Measurements from ENCODE around the gene DBH.

The DBH gene

GRCh38 chr9:133654736-133655657 is 18.8 kb downstream of the DBH start:
- Histone ChIP-seq H3K27me3 (ENCODE audit: insufficient read depth, poor library complexity, severe bottlenecking) (peaks cover 20% of the 10 kb centered on the region), H3K27ac (replicated peaks) (no peak overlapping the region), H3K4me3 (replicated peaks; ENCODE audit: insufficient read depth, low read length) (no peak overlapping the region)
- TF ChIP-seq CTCF (IDR thresholded peaks at IDR 0.05; ENCODE audit: insufficient read depth, low read length) (no peak), GABPA (IDR thresholded peaks at IDR 0.05; ENCODE audit: low read depth) (no peak), REST (IDR thresholded peaks at IDR 0.05; ENCODE audit: insufficient replicate concordance, low read depth) (no peak), POLR2AphosphoS5 (IDR thresholded peaks at IDR 0.05; ENCODE audit: low read depth) (no peak), SPI1 (IDR thresholded peaks at IDR 0.05; ENCODE audit: borderline replicate concordance, low read depth) (no peak)
- DNase-seq (ENCODE audit: low read depth in 1 of 2, low spot score in 1 of 2), result no peak

GRCh38 chr9:133655701-133656100 is 19.5 kb downstream of the DBH start:
- DNase-seq (ENCODE audit: low read depth in 1 of 2, low spot score in 1 of 2), result no peak
- Histone ChIP-seq H3K27ac (replicated peaks) (no peak overlapping the region), H3K4me3 (replicated peaks; ENCODE audit: insufficient read depth, low read length) (no peak overlapping the region), H3K27me3 (ENCODE audit: insufficient read depth, poor library complexity, severe bottlenecking) (peaks cover 23% of the 10 kb centered on the region)
- TF ChIP-seq GABPA (IDR thresholded peaks at IDR 0.05; ENCODE audit: low read depth), result no peak
- TF ChIP-seq POLR2AphosphoS5 (IDR thresholded peaks at IDR 0.05; ENCODE audit: low read depth), result no peak
- no peak for TF ChIP-seq SPI1 (IDR thresholded peaks at IDR 0.05; ENCODE audit: borderline replicate concordance, low read depth)
- no peak for TF ChIP-seq CTCF (IDR thresholded peaks at IDR 0.05; ENCODE audit: insufficient read depth, low read length)
- no peak for TF ChIP-seq REST (IDR thresholded peaks at IDR 0.05; ENCODE audit: insufficient replicate concordance, low read depth)

GRCh38 chr9:133656211-133657119 is 20.3 kb downstream of the DBH start:
- TF ChIP-seq POLR2AphosphoS5 (IDR thresholded peaks at IDR 0.05; ENCODE audit: low read depth), result no peak
- TF ChIP-seq SPI1 (IDR thresholded peaks at IDR 0.05; ENCODE audit: borderline replicate concordance, low read depth), result no peak
- TF ChIP-seq GABPA (IDR thresholded peaks at IDR 0.05; ENCODE audit: low read depth), result no peak
- TF ChIP-seq CTCF (IDR thresholded peaks at IDR 0.05; ENCODE audit: insufficient read depth, low read length), result no peak
- Histone ChIP-seq H3K4me3 (replicated peaks; ENCODE audit: insufficient read depth, low read length) (no peak overlapping the region), H3K27ac (replicated peaks) (no peak overlapping the region), H3K27me3 (ENCODE audit: insufficient read depth, poor library complexity, severe bottlenecking) (peaks cover 24% of the 10 kb centered on the region)
- DNase-seq (ENCODE audit: low read depth in 1 of 2, low spot score in 1 of 2), result no peak
